PC-9 (cell line): ENCODE results near the gene PPM1G. TPM values are rescaled to one million over a fixed set of nuclear protein-coding genes. Genes with fewer than 3 reads are reported as not detected.
A peak's percentile ranks its signal among the peaks of the same experiment; 100 is the strongest.

ENCODE experiments used
- BruUV-seq: library from RNA; stranded (reverse); fragments of 400-500 nt; replicated peaks from 2 replicates; lab custom pipeline; 2021; lab: Mats Ljungman, UMichigan
- CTCF ChIA-PET: fragments of 300-600 bp; sonication (Branson Sonifier 250); formaldehyde crosslinking; loops from one replicate; lab custom pipeline; 2022; ENCODE audit warnings: antibody characterized with exemption; lab: Charles Lee
- POLR2A ChIA-PET: fragments of 300-600 bp; sonication (Branson Sonifier 250); formaldehyde crosslinking; loops from one replicate; lab custom pipeline; 2022; ENCODE audit warnings: antibody characterized with exemption; ENCODE audit not compliant: unreplicated experiment; lab: Charles Lee
- DNase-seq, 2 experiments: peaks; one replicate each; pipeline versions ENCODE4 v3.0.0 to v3.0.0-alpha.2; 2015 to 2022; ENCODE audit warnings: mixed read lengths in 1 of 2
- H2AFZ ChIP-seq: fragments of 200-600 bp; sonication (generic); 2 replicates; pipeline ENCODE4 v1.8.1; 2017; ENCODE audit warnings: antibody characterized with exemption
- H3F3A ChIP-seq: fragments of 200-600 bp; sonication (generic); 2 replicates; pipeline ENCODE4 v1.8.1; 2017; ENCODE audit warnings: antibody characterized with exemption, mild to moderate bottlenecking, low read depth; ENCODE audit not compliant: insufficient read depth
- H3K27ac ChIP-seq: fragments of 200-600 bp; sonication (generic); 2 replicates; pipeline ENCODE4 v1.6.1; 2016; ENCODE audit warnings: mixed run types
- H3K27me3 ChIP-seq: fragments of 200-600 bp; sonication (generic); 2 replicates; pipeline ENCODE4 v1.6.1; 2016; ENCODE audit warnings: low read depth, mixed run types; ENCODE audit not compliant: insufficient read depth
- H3K36me3 ChIP-seq: fragments of 200-600 bp; sonication (generic); 2 replicates; pipeline ENCODE4 v1.6.1; 2016; ENCODE audit warnings: low read depth, mixed run types
- H3K4me1 ChIP-seq: fragments of 200-600 bp; sonication (generic); replicated peaks from 2 replicates; pipeline ENCODE4 v1.6.1; 2016; ENCODE audit warnings: mixed run types; ENCODE audit not compliant: insufficient read depth
- H3K4me2 ChIP-seq: fragments of 200-600 bp; sonication (generic); 2 replicates; pipeline ENCODE4 v1.6.1; 2017; ENCODE audit warnings: mixed run types
- H3K4me3 ChIP-seq: fragments of 200-600 bp; sonication (generic); 2 replicates; pipeline ENCODE4 v1.6.1; 2016; ENCODE audit warnings: mixed run types
- H3K79me2 ChIP-seq: fragments of 200-600 bp; sonication (generic); 2 replicates; pipeline ENCODE4 v1.6.1; 2017; ENCODE audit warnings: low read depth, mixed run types
- H3K9me2 ChIP-seq: fragments of 200-600 bp; sonication (generic); 2 replicates; pipeline ENCODE4 v1.8.1; 2017; ENCODE audit warnings: mild to moderate bottlenecking; ENCODE audit not compliant: insufficient read depth
- H3K9me3 ChIP-seq: fragments of 200-600 bp; sonication (generic); 2 replicates; pipeline ENCODE4 v1.8.1; 2016; ENCODE audit warnings: low read depth; ENCODE audit not compliant: insufficient read depth
- H4K20me1 ChIP-seq: fragments of 200-600 bp; sonication (generic); 2 replicates; pipeline ENCODE4 v1.8.1; 2017; ENCODE audit not compliant: insufficient read depth
- EZH2 ChIP-seq: fragments of 200-600 bp; sonication (generic); IDR thresholded peaks from 2 replicates; pipeline ENCODE4 v1.8.0; 2017; ENCODE audit warnings: antibody characterized with exemption, low read depth
- intact Hi-C: fragments of 100-400 bp; cut with micrococcal nuclease; formaldehyde crosslinking; loops from one replicate; pipeline ENCODE4 v1.10.0; 2022; ENCODE audit not compliant: unreplicated experiment
- total RNA-seq: library from RNA; stranded (reverse); gene quantifications from 2 replicates; pipeline ENCODE4 v1.2.3, GENCODE V29; 2021
- TF ChIP-seq, protein P1 (sequence below): fragments of 200-600 bp; sonication (generic); conservative IDR thresholded peaks from 2 replicates; pipeline ENCODE4 v1.6.1; 2017; ENCODE audit warnings: mixed run types, antibody characterized with exemption, mild to moderate bottlenecking, moderate library complexity

Gene PPM1G
- total RNA-seq, 1 experiment from 2014 or later, result 136 TPM

GRCh38 chr2:27412419-27413152 lies 3.2 kb upstream of the PPM1G start:
- DNase-seq, result no peak
- no peaks in the 10 kb centered on the region for H3K27me3 ChIP-seq
- H3K4me1 ChIP-seq, result peaks cover 16% of the 10 kb centered on the region
- ChIA-PET POLR2A (no interaction called here), CTCF (no interaction called here)
- no peak overlapping the region for H2AFZ ChIP-seq
- H3K79me2 ChIP-seq, result peaks cover 17% of the 10 kb centered on the region
- H3K9me3 ChIP-seq, result no peaks in the 10 kb centered on the region
- no peak overlapping the region for H3K27ac ChIP-seq
- H3K9me2 ChIP-seq, result no peaks in the 10 kb centered on the region
- H3K4me2 ChIP-seq, result no peak overlapping the region
- no TSS peak for BruUV-seq
- peaks cover 43% of the 10 kb centered on the region for H3F3A ChIP-seq
- peaks cover 8% of the 10 kb centered on the region for H4K20me1 ChIP-seq
- no peak overlapping the region for H3K4me3 ChIP-seq
- peaks cover under 1% of the 10 kb centered on the region; the same call in 1 of the 2 replicates for H3K36me3 ChIP-seq
- TF ChIP-seq, protein P1, sequence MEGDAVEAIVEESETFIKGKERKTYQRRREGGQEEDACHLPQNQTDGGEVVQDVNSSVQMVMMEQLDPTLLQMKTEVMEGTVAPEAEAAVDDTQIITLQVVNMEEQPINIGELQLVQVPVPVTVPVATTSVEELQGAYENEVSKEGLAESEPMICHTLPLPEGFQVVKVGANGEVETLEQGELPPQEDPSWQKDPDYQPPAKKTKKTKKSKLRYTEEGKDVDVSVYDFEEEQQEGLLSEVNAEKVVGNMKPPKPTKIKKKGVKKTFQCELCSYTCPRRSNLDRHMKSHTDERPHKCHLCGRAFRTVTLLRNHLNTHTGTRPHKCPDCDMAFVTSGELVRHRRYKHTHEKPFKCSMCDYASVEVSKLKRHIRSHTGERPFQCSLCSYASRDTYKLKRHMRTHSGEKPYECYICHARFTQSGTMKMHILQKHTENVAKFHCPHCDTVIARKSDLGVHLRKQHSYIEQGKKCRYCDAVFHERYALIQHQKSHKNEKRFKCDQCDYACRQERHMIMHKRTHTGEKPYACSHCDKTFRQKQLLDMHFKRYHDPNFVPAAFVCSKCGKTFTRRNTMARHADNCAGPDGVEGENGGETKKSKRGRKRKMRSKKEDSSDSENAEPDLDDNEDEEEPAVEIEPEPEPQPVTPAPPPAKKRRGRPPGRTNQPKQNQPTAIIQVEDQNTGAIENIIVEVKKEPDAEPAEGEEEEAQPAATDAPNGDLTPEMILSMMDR, result no peak
- TF ChIP-seq EZH2, result no peak
- intact Hi-C loops, result no loop called here

DNA sequence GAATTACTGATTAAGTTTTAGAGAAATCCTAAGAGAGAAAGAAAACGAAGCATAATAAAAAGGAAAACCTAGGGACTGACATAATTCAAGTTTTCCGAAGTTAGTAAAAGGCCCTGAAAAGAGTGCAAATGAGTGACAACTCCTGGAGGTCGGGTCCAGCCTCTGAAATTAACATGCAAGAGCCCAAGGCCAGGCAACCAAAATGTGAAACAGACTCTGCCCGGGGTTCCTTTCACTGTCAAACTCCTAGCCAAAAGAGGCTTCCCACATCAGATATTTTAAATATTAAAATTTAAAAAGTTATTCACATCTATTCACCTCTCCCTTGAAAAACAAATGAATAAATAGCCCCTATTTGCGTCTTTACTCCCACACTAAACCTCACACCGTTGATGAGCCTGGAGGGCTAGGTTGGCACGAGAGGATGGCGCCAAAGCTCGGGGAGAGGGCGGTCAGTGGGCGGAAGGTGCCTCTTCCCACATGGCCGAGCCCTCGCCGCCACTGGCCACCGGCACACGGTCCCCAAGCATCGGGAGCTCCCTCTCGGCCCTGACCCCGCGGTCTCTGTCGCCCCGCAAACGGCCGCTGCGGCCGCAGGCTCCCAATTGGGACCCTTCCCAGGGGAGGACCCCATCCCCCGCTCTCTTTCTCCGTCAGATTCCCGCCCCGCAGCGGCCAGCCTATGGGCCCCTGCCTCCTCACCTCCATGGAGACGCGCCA lies 630 bp downstream of the PPM1G start:
- peaks cover 12% of the 10 kb centered on the region; the same call in 1 of the 2 replicates for H3K36me3 ChIP-seq
- H4K20me1 ChIP-seq, result peaks cover 44% of the 10 kb centered on the region
- H3K4me2 ChIP-seq, result peak overlapping the region; percentile 98
- intact Hi-C loops, result loop anchor here (1.0 to 5.0 kb wide), 5 partner anchors 20 to 275 kb away; partner anchors contain the start of genes CCDC121, GPN1, KRTCAP3 and NRBP1
- H3K27ac ChIP-seq, result peak overlapping the region; percentile 63
- no peaks in the 10 kb centered on the region for H3K9me3 ChIP-seq
- no peaks in the 10 kb centered on the region for H3K27me3 ChIP-seq
- ChIA-PET CTCF (no interaction called here), POLR2A (interaction anchor here (0.6 to 1.0 kb wide), 4 partner anchors 12 to 988 kb away, joined by 3 to 13 read pairs (median 4); no protein-coding TSS in a partner anchor)
- peak in 1 of 2 experiments; percentile 20 for DNase-seq
- TSS peak; percentile 37 for BruUV-seq
- H3F3A ChIP-seq, result peaks cover 40% of the 10 kb centered on the region
- H3K4me3 ChIP-seq, result peak overlapping the region; percentile 97
- peaks cover 26% of the 10 kb centered on the region for H3K4me1 ChIP-seq
- H3K79me2 ChIP-seq, result peaks cover 56% of the 10 kb centered on the region
- H3K9me2 ChIP-seq, result no peaks in the 10 kb centered on the region
- H2AFZ ChIP-seq, result peak overlapping the region; percentile 93
- TF ChIP-seq EZH2, result no peak
- TF ChIP-seq, protein P1, result no peak

GRCh38 chr2:27407798-27408491 lies 1.4 kb downstream of the PPM1G start:
- no peak overlapping the region for H2AFZ ChIP-seq
- no peaks in the 10 kb centered on the region for H3K27me3 ChIP-seq
- H3K9me3 ChIP-seq, result no peaks in the 10 kb centered on the region
- no peaks in the 10 kb centered on the region for H3K9me2 ChIP-seq
- H3F3A ChIP-seq, result peaks cover 33% of the 10 kb centered on the region
- TF ChIP-seq, protein P1, result peak; percentile 86
- no peak for TF ChIP-seq EZH2
- peaks cover 12% of the 10 kb centered on the region; the same call in 1 of the 2 replicates for H3K36me3 ChIP-seq
- DNase-seq, result peak; percentile 25 to 55
- H3K27ac ChIP-seq, result peak overlapping the region; percentile 63; the same call in 1 of the 2 replicates
- ChIA-PET POLR2A (interaction anchor here (0.7 kb wide), 1 partner anchor 13 kb away, joined by 13 read pairs; no protein-coding TSS in a partner anchor), CTCF (no interaction called here)
- H4K20me1 ChIP-seq, result peaks cover 51% of the 10 kb centered on the region
- BruUV-seq, result no TSS peak
- H3K79me2 ChIP-seq, result peaks cover 64% of the 10 kb centered on the region
- intact Hi-C loops, result loop anchor here (1.0 to 5.0 kb wide), 4 partner anchors 34 to 275 kb away; partner anchors contain the start of genes CCDC121, GPN1, KRTCAP3 and SLC4A1AP
- H3K4me2 ChIP-seq, result peak overlapping the region; percentile 98
- peaks cover 22% of the 10 kb centered on the region for H3K4me1 ChIP-seq
- peak overlapping the region; percentile 97 for H3K4me3 ChIP-seq
